H1 (cell line): ENCODE results near the gene GLS2. TPM values are rescaled to one million over a fixed set of nuclear protein-coding genes. Genes with fewer than 3 reads are reported as not detected.
"Not testable (repeated sequence)": the region's sequence is repeated elsewhere in the genome, so short reads cannot be mapped to it uniquely, and the experiment has no call there.

ENCODE experiments used
- CTCF ChIA-PET: fragments of 300-600 bp; sonication (Branson Sonifier 250); formaldehyde crosslinking; loops from one replicate; lab custom pipeline; 2021; ENCODE audit not compliant: partially characterized antibody; lab: Charles Lee
- POLR2A ChIA-PET: fragments of 300-600 bp; sonication (Branson Sonifier 250); formaldehyde crosslinking; loops from one replicate; lab custom pipeline; 2021; ENCODE audit warnings: inconsistent platforms; ENCODE audit not compliant: partially characterized antibody; lab: Charles Lee
- DNase-seq, 2 experiments: peaks; one replicate each; pipeline versions ENCODE4 v3.0.0 to v3.0.0-alpha.2; 2010 to 2022; ENCODE audit warnings: low spot score in 2 of 2, low read depth in 1 of 2, mixed read lengths in 1 of 2
- FAIRE-seq: peaks from 2 replicates; lab custom pipeline; 2011; peaks lifted over from hg19 to GRCh38; lab: Jason Lieb, UNC
- H2AFZ ChIP-seq: 2 replicates; pipeline ENCODE4 v1.8.1; 2012; ENCODE audit warnings: low read length, inconsistent platforms
- H2AK5ac ChIP-seq: 2 replicates; pipeline ENCODE4 v1.6.1; 2013; ENCODE audit warnings: low read depth, low read length
- H2BK120ac ChIP-seq: replicated peaks from 2 replicates; pipeline ENCODE3; 2013; ENCODE audit warnings: low read depth, low read length, inconsistent platforms
- H2BK12ac ChIP-seq: 2 replicates; pipeline ENCODE4 v1.6.1; 2013; ENCODE audit warnings: low read depth, low read length
- H2BK15ac ChIP-seq: 2 replicates; pipeline ENCODE4 v1.6.1; 2013; ENCODE audit warnings: low read length
- H2BK20ac ChIP-seq: 2 replicates; pipeline ENCODE4 v1.6.1; 2013; ENCODE audit warnings: low read length
- H2BK5ac ChIP-seq: 2 replicates; pipeline ENCODE4 v1.6.1; 2013; ENCODE audit warnings: low read depth, low read length
- H3K14ac ChIP-seq: 2 replicates; pipeline ENCODE4 v1.6.1; 2013; ENCODE audit warnings: inconsistent platforms; ENCODE audit not compliant: insufficient read length
- H3K18ac ChIP-seq: 2 replicates; pipeline ENCODE4 v1.6.1; 2013; ENCODE audit warnings: low read length; ENCODE audit errors: extremely low read depth
- H3K23ac ChIP-seq: 2 replicates; pipeline ENCODE4 v1.6.1; 2013; ENCODE audit warnings: inconsistent platforms; ENCODE audit not compliant: insufficient read length
- H3K23me2 ChIP-seq: 2 replicates; pipeline ENCODE4 v1.6.1; 2013; ENCODE audit warnings: low read depth, low read length
- H3K27ac ChIP-seq: 2 replicates; pipeline ENCODE4 v1.6.1; 2011; ENCODE audit warnings: low read depth, low read length, inconsistent platforms
- H3K27me3 ChIP-seq, 4 experiments: replicated peaks in 1 of 4; 1 replicate in 1 of 4; 2 replicates in 3 of 4; pipeline versions ENCODE4 v1.6.1 to v1.8.1; 2011 to 2013; ENCODE audit warnings: low read length in 3 of 4, mild to moderate bottlenecking in 3 of 4, inconsistent platforms in 2 of 4, mixed read lengths in 2 of 4, moderate library complexity in 1 of 4; ENCODE audit not compliant: control insufficient read depth in 3 of 4, insufficient read depth in 3 of 4; ENCODE audit errors: extremely low read depth in 1 of 4
- H3K36me3 ChIP-seq, 4 experiments: 2 replicates each; pipeline versions ENCODE4 v1.6.1 to v1.8.1; 2011 to 2013; ENCODE audit warnings: mild to moderate bottlenecking in 4 of 4, low read length in 3 of 4, moderate library complexity in 2 of 4, control low read depth in 1 of 4, inconsistent platforms in 1 of 4; ENCODE audit not compliant: insufficient read depth in 4 of 4, control insufficient read depth in 2 of 4
- H3K4ac ChIP-seq: replicated peaks from 2 replicates; pipeline ENCODE3; 2013; ENCODE audit warnings: low read length, low read depth, mixed read lengths, inconsistent platforms; ENCODE audit not compliant: insufficient read length
- H3K4me1 ChIP-seq, 4 experiments: replicated peaks in 1 of 4; 1 replicate in 1 of 4; 2 replicates in 3 of 4; pipeline versions ENCODE4 v1.6.1 to v1.8.1; 2011 to 2013; ENCODE audit warnings: low read length in 3 of 4, inconsistent platforms in 2 of 4, mixed read lengths in 1 of 4; ENCODE audit not compliant: insufficient read depth in 4 of 4, control insufficient read depth in 3 of 4
- H3K4me2 ChIP-seq, 2 experiments: 2 replicates each; pipeline versions ENCODE4 v1.6.1 to v1.8.1; 2011 to 2013; ENCODE audit warnings: low read depth in 2 of 2, low read length in 2 of 2, control low read depth in 1 of 2, inconsistent platforms in 1 of 2, mild to moderate bottlenecking in 1 of 2; ENCODE audit not compliant: insufficient read depth in 1 of 2
- H3K4me3 ChIP-seq, 4 experiments: fragments of 200-600, 300-600 bp in 1 of 4; sonication (generic), shearing (Covaris generic), sonication (Bioruptor Twin) in 1 of 4; 2 replicates each; pipeline versions ENCODE4 v1.5.1 to v1.8.1; 2011 to 2016; ENCODE audit warnings: low read length in 4 of 4, low read depth in 3 of 4, control low read depth in 2 of 4, inconsistent platforms in 2 of 4, mild to moderate bottlenecking in 2 of 4, mixed read lengths in 1 of 4, moderate library complexity in 1 of 4; ENCODE audit not compliant: insufficient read depth in 2 of 4; ENCODE audit errors: extremely low read depth in 1 of 4
- H3K56ac ChIP-seq: replicated peaks from 2 replicates; pipeline ENCODE3; 2013; ENCODE audit warnings: low read depth, mild to moderate bottlenecking, mixed read lengths, low read length, inconsistent platforms; ENCODE audit not compliant: insufficient read length
- H3K79me1 ChIP-seq: 2 replicates; pipeline ENCODE4 v1.6.1; 2013; ENCODE audit warnings: low read depth, low read length, control low read depth
- H3K79me2 ChIP-seq, 2 experiments: 2 replicates each; pipeline versions ENCODE4 v1.6.1 to v1.8.1; 2012 to 2013; ENCODE audit warnings: low read length in 2 of 2, mild to moderate bottlenecking in 2 of 2, inconsistent platforms in 1 of 2; ENCODE audit not compliant: insufficient read depth in 2 of 2, control insufficient read depth in 1 of 2
- H3K9ac ChIP-seq, 4 experiments: replicated peaks in 1 of 4; 1 replicate in 1 of 4; 2 replicates in 3 of 4; pipeline versions ENCODE4 v1.6.1 to v1.8.1; 2011 to 2013; ENCODE audit warnings: low read depth in 3 of 4, low read length in 3 of 4, control low read depth in 2 of 4, mild to moderate bottlenecking in 2 of 4, moderate library complexity in 2 of 4, inconsistent platforms in 1 of 4; ENCODE audit errors: extremely low read depth in 1 of 4
- H3K9me3 ChIP-seq, 2 experiments: 2 replicates each; pipeline versions ENCODE4 v1.6.1 to v1.8.1; 2012 to 2013; ENCODE audit warnings: mild to moderate bottlenecking in 2 of 2, moderate library complexity in 2 of 2, control low read depth in 1 of 2, inconsistent platforms in 1 of 2, low read depth in 1 of 2, low read length in 1 of 2, mixed read lengths in 1 of 2; ENCODE audit not compliant: insufficient read depth in 2 of 2
- H4K20me1 ChIP-seq, 2 experiments: replicated peaks in 1 of 2; 2 replicates each; pipeline versions ENCODE3 to v1.8.1; 2011 to 2013; ENCODE audit warnings: inconsistent platforms in 2 of 2, low read length in 2 of 2, mild to moderate bottlenecking in 1 of 2; ENCODE audit not compliant: insufficient read depth in 2 of 2, control insufficient read depth in 1 of 2
- H4K5ac ChIP-seq: 2 replicates; pipeline ENCODE4 v1.6.1; 2013; ENCODE audit warnings: low read length, low read depth, mixed read lengths, inconsistent platforms; ENCODE audit not compliant: insufficient read length
- H4K8ac ChIP-seq: 2 replicates; pipeline ENCODE4 v1.8.0; 2013; ENCODE audit warnings: mild to moderate bottlenecking, moderate library complexity, low read length, inconsistent platforms; ENCODE audit not compliant: insufficient read depth; ENCODE audit errors: extremely low read depth
- H4K91ac ChIP-seq: replicated peaks from 2 replicates; pipeline ENCODE3; 2013; ENCODE audit warnings: low read length, mixed read lengths, inconsistent platforms; ENCODE audit not compliant: insufficient read length
- WGBS, 2 experiments: shearing (Covaris generic) in 1 of 2; methylation state at CpG; one replicate each; pipeline versions ENCODE4 v1.1.6 to v1.1.7; 2013 to 2015; ENCODE audit warnings: low lambda C conversion rate in 2 of 2, mixed read lengths in 2 of 2, inconsistent platforms in 1 of 2, low coverage in 1 of 2, missing lambda C conversion rate in 1 of 2; ENCODE audit not compliant: insufficient replicate concordance in 2 of 2, insufficient coverage in 1 of 2, insufficient read length in 1 of 2; ENCODE audit errors: extremely low coverage in 1 of 2, missing lambda C conversion rate in 1 of 2; 5-methylcytosine and 5-hydroxymethylcytosine counted together
- polyA plus RNA-seq, 7 experiments: library from polyadenylated mRNA; depleted of rRNA in 3 of 7; stranded (reverse) in 5 of 7; unstranded in 2 of 7; fragments of >200 nt in 5 of 7; fragments of 200-250 nt in 2 of 7; gene quantifications; 1 replicate in 5 of 7; 2 replicates in 1 of 7; 4 replicates in 1 of 7; pipeline versions ENCODE4 v1.2.1 to v1.2.3, GENCODE V29; 2011 to 2013; ENCODE audit warnings: missing spikeins in 2 of 7, mixed read lengths in 2 of 7
- total RNA-seq: library from RNA; stranded (reverse); fragmentation: NEBNext Ultra II Directional; extraction: Animal tissue kit (Norgen Biotek cat#: 25700); gene quantifications from 2 replicates; pipeline ENCODE4 v1.2.1, GENCODE V29; 2021

GLS2 gene
- total and polyA plus RNA-seq, 2 of the 8 experiments (the other 6 are each of a cell fraction or from before 2014, with no cell fraction given) = 14.5 to 20.1 TPM

DNA sequence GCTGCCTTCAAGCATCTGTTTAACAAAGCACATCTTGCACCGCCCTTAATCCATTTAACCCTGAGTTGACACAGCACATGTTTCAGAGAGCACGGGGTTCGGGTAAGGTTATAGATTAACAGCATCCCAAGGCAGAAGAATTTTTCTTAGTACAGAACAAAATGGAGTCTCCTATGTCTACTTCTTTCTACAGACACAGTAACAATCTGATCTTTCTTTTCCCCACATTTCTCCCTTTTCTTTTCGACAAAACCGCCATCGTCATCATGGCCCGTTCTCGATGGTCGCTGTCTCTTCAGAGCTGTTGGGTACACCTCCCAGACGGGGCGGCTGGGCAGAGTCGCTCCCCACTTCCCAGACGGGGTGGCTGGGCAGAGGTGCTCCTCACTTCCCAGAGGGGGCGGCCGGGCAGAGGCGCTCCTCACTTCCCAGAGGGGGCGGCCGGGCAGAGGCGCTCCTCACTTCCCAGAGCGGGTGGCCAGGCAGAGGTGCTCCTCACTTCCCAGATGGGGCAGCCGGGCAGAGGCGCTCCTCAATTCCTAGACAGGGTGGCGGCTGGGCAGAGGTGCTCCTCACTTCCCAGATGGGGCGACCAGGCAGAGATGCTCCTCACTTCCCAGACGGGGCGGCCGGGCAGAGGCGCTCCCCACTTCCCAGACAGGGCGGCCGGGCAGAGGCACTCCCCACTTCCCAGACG, 5.6 kb upstream of the GLS2 start:
- H3K4me2 ChIP-seq, H3K9ac ChIP-seq, H2AFZ ChIP-seq, DNase-seq, H3K36me3 ChIP-seq, H4K91ac ChIP-seq, H3K4me3 ChIP-seq, H2AK5ac ChIP-seq, H4K20me1 ChIP-seq, H3K79me2 ChIP-seq, H3K4ac ChIP-seq, H2BK20ac ChIP-seq, H3K27ac ChIP-seq, H2BK15ac ChIP-seq, H3K4me1 ChIP-seq, H3K23ac ChIP-seq, FAIRE-seq, H3K79me1 ChIP-seq, H3K14ac ChIP-seq, POLR2A ChIA-PET, CTCF ChIA-PET, H2BK12ac ChIP-seq, H3K56ac ChIP-seq, H3K18ac ChIP-seq, H2BK5ac ChIP-seq, H4K5ac ChIP-seq, H3K23me2 ChIP-seq, H2BK120ac ChIP-seq, H4K8ac ChIP-seq: not testable (repeated sequence)
- 89% methylated on average over 14 of the region's 31 CpGs; no CpG with 5 or more reads in 1 of the 2 experiments for WGBS, 2 experiments
- H3K27me3 ChIP-seq = peaks cover 7 to 19% (median 18%) of the 10 kb centered on the region in 4 experiments
- H3K9me3 ChIP-seq = peaks cover 4 to 20% of the 10 kb centered on the region in 2 experiments; a peak in 2 of 4 replicates
